Measurements from ENCODE around the gene USP37.

USP37 gene, protein sequence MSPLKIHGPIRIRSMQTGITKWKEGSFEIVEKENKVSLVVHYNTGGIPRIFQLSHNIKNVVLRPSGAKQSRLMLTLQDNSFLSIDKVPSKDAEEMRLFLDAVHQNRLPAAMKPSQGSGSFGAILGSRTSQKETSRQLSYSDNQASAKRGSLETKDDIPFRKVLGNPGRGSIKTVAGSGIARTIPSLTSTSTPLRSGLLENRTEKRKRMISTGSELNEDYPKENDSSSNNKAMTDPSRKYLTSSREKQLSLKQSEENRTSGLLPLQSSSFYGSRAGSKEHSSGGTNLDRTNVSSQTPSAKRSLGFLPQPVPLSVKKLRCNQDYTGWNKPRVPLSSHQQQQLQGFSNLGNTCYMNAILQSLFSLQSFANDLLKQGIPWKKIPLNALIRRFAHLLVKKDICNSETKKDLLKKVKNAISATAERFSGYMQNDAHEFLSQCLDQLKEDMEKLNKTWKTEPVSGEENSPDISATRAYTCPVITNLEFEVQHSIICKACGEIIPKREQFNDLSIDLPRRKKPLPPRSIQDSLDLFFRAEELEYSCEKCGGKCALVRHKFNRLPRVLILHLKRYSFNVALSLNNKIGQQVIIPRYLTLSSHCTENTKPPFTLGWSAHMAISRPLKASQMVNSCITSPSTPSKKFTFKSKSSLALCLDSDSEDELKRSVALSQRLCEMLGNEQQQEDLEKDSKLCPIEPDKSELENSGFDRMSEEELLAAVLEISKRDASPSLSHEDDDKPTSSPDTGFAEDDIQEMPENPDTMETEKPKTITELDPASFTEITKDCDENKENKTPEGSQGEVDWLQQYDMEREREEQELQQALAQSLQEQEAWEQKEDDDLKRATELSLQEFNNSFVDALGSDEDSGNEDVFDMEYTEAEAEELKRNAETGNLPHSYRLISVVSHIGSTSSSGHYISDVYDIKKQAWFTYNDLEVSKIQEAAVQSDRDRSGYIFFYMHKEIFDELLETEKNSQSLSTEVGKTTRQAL

DNA sequence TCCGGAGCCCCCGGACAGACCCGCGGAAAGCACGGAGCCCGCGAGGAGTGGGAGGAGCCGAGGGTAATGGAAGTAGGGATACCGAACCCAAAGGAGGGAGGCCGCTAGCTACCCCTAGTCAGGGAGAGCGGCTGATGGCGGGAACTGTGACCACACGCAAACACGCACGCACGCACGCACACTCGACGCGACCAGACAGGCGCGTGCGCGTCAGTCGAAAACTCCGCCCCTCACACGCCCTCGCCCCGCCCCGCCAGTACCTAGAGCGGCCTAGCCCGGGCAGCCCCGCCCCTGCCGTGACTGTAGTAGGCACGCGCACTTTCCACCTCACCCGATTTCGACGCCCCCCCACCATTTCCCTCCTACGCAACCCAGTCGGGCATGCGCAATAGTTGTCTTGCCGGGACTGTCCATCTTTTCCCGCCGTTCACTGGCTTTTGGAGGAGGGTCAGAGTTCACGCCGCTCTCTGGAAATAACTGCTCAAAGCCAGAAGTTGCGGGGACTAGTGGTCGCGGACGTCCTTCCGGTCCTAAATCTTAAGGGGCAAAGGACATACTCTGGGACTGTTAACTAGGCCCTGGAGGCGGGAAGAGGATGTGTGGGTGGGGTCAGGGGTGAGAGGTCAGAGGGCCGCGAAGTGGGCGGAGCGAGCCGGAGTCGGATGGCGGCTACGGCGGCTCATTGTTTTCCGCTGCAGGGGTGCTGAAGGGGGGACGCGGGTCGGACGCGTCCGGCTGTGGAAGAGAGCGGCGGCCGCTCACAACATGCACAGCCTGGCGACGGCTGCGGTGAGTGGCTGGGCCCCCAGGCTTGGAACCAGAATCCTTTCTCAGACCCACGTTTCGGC, at the start of gene USP37, which contains the start of gene CNOT9:
TSS of gene USP37 (minus strand) at position 162 of the 848 bp plus-strand sequence. CDS start 9,698 bp downstream, outside the sequence.
TSS of gene CNOT9 (plus strand) at position 650 of the 848 bp plus-strand sequence. CDS start at position 766, 116 bp downstream.
- DNase-seq, result peak; percentile 98

DNA sequence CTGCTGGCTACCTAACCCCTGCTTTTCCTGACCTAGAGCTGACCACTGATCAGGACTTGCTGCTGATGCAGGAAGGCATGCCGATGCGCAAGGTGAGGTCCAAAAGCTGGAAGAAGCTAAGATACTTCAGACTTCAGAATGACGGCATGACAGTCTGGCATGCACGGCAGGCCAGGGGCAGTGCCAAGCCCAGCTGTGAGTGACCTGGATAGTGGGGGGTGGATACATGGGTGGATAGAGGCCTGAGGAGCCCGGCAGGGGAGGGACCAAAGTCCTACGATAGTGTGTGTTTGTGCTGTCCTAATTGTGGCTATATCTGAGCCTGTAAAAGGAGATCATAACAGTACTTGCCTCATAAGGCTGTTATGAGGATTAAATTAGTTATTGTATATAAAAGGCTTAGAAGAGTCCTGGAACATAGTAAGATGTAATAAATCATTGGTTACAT, 47.7 kb upstream of the USP37 start:
- no peak for DNase-seq

DNA sequence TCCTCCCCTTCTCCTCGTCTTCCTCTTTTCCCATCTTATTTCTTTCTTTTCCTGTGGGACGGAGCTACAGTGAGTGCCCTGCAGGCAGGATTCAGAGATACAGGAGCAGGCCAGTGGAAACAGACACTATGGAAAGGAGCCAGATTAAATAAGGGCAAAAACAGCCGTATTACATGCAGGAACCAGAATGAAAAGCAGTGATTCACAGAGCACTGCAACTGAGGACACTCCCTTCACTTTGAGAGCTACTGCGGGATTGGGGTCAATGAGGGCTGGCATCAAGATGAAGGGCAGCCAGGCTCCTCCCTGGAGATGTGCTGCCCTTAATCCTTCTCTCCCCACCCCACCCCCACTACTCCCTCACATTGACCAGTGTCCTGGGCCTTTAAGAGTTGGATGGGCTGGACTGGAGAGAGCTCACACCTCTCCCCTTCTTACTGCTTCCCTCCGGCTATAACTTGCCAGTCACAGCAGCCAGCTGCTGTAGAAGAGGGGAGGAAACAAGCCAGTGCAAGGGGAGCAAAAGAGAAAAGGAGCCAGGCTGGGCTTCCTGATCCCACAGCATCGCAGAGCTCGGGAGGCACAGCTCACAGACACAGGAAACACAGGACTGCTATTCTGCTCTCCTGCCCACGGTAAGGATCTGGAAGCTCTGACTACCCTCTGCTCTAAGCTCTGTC, 39.4 kb upstream of the USP37 start, which contains the start of gene PLCD4:
TSS of gene PLCD4 (plus strand) at position 464 of the 680 bp plus-strand sequence. CDS start 7,841 bp downstream, outside the sequence.
- no peak for DNase-seq

DNA sequence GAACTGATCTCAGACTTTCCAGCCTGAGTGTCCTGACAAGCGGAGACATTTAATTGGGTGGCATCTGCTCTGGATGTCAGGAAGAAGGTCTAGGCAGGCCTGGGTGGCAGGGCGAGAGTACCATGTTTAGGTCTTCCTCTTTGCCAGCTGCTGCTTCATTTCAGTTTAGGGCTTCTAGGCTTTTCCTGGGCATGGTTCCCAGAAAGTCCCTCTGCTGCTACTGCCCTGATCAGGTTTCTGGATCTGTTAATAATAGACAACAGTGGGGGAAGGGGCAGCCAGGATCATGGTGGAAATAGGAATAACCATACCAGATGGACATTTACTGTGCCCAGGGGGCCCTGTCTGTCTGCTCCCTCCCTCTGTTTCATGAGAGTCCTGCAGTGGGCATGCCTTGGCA, 37.3 kb upstream of the USP37 start:
- peak; percentile 12 for DNase-seq

DNA sequence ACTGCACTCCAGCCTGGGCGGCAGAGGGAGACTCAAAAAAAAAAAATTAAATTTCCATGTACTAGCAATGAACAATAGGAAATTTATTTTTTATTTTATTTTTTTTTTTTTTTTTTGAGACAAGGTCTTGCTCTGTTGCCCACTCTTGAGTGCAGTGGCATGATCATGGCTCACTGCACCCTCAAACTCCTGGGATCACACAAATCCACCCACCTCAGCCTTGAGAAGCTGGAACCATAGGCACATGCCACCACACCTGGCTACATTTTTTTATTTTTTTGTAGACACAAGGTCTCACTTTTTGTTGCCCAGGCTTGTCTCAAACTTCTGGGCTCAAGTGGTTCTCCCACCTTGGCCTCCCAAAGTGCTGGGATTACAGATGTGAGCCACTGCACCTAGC, 17.4 kb upstream of the USP37 start:
- no peak for DNase-seq

DNA sequence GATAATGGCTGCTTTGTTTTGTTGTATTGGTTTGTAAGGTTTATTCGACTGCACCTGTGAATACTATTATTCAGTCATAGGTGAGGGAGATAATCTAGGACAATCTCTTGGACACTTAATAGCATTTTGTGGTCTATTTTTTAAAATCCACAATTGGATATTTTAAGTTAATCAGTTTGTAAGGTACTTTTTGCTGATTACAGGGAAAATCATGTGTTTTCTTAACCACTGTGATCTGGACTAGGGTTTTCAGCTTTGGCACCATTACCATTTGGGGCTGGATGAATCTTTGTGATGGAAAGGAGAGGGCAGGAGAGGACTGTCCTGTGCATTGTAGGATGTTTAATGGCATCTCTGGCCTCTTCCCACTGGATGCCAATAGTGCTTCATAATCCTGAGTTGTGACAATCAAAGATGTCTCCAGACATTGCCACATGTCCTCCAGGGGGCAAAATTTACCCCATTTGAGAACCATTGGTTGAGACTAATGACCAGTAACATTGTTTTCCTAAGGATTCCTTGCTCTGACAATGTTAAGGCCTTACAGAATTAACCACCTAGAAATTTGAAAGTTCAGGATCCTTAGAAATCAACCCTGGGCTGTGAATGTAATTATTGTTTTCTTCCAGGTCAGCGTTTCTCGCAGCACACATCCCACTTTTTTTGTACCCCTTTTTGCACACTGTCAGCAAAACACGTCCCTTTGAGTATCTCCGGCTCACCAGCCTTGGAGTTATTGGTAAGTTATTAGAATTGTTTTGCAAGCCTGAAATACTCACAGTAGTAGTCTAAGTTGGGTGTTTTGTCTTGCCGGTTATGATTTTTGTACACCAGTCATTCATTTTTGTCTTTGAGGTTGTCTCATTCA, 16.1 kb upstream of the USP37 start:
- no peak for DNase-seq

DNA sequence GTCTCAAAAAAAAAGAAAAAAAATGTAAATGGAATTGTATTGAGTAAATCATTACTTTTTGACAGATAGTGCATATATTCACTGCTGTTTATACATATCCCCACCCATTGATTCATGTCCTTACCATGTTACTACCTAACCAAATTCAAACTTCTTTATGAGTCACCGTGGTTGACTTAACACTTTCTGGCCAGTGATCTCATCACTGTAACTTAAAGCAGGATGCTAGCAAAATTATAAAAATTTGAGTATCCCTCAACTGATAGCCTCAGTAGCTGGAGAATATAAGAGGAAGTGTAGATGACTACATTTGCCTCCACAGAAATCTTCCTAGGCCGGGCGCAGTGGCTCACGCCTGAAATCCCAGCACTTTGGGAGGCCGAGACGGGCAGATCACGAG, 13.9 kb upstream of the USP37 start:
- no peak for DNase-seq

DNA sequence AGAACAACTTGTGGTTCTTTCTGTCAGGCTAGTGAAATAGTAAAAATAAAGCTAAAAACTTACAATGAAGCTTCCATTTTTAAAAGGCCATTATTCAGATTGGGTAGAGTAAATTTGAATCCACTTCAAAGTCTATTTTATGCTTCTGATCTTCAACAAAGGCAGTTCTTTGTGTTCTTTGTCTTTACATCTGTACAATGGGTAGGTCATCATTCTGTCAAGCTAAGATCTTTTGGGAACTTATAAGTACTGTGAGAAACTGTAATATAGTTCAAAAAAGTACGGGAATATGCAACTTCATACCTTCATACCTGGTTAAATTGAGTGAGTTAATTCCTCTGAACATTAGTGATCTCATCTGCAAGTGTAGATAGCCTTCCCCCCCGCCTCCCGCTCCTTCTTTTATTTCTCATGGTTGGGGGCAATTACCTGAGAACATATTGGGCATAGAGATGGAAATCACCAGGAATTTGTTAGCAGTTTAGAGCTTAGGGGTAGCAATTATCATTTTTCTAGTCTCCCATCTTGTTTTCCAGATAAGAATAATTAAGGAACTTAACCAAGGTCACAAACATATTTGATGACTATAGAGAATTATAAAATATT, 10.2 kb upstream of the USP37 start:
- DNase-seq, result no peak

DNA sequence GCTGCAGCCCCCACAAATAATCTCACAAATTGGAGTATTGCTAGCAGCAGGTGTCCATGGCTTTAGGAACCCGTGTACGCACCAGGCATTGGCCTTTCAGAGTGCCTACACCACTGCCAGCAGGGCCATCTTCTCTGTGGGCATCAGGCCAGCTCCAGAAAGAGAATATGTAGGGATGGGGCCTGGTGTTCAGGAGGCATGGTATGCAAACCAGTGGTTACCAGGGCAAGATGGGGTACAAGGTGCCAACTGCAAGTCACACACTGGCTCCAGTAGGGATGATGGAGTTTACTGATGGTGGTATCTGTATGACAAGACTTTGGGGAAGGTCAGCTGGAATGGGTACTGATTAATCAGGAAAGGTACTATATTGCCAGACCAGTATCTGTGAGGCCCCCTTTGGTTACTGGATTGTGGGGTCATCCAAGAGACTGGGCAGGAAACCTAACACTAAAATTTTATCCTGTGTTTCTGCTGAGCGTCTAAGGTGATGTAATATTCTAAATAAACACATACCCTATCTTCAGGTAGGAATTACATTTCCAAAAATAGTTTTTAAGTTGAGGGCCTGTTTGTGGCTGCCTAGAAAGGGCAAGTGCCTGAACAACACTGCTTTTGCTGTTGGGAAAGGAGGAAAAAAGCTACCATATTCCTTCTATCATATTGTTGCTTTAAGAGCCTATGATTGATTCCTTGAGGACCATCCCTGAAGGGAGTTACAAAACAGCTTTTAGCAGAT, 9.5 kb upstream of the USP37 start:
- DNase-seq, result no peak

DNA sequence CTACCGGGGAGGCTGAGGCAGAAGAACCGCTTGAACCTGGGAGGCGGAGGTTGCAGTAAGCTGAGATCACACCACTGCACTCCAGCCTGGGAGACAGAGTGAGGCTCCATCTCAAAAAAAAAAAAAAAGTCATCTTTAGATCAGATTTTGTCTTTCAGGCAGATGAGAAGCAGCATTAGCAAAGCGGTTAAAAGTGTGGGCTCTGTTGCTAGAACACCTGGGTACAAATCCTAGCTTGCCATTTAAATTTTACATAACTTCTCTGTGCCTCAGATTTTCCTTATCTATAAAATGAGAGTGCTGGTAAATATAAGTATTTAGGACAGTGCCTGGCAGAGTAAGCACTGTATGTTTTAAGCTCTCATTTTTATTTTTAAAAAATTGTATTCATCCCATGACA, 8.7 kb upstream of the USP37 start:
- DNase-seq, result no peak

DNA sequence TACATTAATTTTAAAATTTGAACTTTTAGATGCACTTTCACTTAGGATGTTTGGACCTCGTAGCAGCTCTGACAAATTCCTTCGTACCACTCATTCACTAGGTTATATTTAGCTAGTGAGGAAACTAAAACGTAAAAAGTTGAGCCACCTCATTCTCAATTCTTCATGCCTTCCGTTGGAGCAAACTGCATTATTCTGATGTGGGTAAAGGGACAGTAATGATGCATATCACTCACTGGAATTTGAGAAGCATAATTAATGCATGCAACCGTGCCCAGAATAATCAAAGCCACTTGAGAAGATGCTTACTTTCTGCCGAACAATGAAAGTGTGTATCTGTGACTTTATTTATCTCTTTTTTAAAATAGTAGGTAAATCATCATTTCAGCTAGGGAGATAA, 2.7 kb upstream of the USP37 start:
- no peak for DNase-seq

DNA sequence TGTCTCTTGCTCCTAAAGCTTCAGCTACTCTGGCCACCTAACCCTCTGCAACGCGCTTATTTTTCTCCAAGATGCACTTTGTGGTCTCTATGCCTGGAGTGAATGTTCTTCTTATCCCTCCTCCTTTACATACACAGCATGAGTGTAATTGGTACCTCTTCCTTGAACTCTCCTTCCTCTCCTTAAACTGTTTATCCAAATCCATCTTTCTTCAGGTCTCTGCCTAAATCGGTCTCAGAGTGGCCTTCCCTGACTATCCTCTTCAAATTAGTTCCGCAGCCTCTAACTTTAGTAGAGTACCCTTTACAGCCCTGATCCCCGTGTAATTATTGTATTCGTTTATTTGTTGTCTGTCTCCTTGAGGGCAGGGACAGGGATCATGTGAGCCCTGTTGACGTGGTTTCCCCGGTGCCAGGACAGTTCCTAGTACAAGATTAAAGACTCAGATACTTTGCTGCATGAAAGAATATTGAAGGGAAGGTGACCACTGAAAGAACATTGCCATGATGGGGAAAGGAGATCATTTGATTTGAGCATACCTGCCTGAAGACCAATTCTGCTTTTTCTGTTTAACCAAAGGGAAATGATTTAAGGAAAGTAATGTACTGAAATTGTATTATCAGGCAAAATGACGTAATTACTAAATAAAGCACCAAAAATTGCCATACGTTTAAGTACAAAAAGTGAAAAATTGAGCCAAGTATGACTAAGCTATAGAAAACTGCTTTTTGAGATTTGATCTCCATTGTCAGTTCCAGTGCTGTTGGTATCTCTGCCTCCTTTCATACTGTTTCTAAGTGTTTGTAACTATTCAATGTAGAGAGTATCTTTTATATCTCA, 1.7 kb upstream of the USP37 start:
- no peak for DNase-seq

DNA sequence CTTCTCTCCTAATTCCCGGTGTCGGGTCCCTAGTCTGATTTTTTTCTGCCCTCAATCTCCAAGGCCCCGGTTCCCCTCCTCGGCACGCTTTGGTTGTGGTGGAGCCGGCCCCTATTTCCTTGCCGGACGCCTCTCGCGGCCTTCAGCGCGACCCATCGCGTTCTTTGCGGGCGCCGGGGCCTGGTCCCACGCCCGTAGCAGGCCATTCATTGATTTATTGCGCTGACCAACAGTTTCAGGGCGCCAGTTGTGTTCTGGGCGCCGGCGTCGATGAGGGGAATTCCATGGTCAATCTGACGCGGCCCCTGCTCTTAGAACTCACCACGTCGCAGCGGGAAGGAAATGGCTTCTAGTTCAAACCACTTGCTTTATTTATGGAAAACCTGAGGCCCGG, 884 bp upstream of the USP37 start:
- peak; percentile 58 for DNase-seq

DNA sequence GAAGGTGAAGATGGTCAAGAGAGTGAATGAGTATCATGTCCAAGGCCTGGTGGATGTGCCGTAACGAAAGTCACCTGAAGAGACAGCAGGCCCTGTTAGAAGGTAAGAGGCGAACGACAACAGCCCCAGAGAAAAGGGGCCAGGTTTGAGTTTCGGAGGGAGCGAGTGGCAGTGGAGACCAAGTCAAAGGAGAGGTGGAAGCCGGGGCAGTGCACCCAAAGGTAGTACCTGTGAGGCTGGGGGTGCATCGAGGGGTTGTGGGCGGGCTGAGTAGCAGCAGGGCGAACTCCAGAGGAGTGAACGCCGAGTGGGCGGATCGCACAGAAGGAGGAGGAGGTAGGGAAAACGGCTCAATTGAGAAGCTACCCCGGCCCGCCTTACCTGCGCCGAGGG, 358 bp downstream of the USP37 start:
- DNase-seq, result peak; percentile 53

DNA sequence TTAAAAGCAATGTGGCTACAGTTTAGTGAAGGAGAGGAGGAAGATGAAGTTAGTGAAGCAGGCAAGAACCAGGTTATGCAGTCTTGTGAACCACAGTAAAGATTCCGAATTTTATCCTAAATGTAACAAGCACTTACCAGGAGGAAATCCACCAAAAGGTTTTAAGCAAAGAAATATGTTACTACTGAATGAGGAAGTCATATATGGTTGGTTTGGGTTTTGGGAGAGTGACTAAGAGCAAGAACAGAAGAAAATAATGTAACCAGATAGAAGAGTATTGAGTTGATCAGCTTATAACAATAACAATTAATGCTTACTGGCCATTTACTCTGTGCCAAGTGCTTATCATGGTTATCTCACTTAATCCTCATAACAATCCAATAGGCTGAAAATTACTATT, 1.9 kb downstream of the USP37 start:
- no peak for DNase-seq

DNA sequence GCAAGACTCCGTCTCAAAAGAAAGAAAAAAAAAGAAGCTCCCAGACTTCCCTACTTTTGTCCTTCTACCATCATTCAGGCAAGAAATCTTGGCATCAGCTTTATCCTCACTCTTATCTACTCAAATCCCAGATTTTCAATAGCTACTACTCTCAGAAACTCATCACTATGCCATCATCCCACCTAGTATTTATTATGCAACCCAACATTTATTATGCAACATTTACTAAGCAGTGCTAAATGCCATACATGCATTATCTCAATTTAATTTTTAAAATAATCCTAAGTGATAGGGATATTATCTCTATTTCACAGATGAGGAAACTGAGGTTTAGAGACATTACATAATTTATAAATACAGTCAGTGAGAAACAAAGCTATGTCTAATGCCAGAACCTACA, 4.1 kb downstream of the USP37 start:
- no peak for DNase-seq

DNA sequence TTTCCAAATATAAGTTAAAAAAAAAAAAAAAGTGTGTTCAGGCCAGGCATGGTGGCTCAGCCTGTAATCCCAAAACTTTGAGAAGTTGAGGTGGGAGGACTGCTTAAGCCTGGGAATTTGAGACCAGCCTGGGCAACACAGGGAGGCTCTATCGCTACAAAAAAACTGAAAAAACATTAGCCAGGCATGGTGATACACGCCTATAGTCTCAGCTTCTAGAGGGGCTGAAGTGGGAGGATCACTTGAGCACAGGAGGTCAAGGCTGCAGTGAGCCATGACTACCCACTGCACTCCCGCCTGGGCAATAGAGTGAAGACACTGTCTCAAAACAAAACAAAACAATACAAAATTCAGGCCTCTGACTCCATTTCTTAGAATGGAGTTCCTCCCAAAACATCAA, 9.2 kb downstream of the USP37 start:
- DNase-seq, result no peak

DNA sequence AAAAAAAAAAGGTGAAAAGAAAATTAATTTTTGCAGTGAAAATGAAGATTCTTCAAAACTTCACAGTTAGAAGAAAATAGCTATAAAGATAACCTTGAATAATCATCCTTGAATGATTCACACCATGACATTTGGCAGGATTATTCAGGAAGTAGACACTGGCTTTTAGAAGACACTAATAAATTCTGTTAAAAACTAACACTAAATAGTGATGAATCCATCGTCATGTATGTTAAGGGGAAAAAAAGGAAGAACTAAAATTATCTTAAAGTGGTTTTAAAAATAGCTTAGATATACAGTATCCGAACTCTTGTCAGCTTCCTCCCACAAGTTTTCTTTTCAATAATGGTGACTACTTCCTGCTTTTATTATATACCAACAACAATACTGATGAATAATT, 10.2 kb downstream of the USP37 start:
- DNase-seq, result no peak

DNA sequence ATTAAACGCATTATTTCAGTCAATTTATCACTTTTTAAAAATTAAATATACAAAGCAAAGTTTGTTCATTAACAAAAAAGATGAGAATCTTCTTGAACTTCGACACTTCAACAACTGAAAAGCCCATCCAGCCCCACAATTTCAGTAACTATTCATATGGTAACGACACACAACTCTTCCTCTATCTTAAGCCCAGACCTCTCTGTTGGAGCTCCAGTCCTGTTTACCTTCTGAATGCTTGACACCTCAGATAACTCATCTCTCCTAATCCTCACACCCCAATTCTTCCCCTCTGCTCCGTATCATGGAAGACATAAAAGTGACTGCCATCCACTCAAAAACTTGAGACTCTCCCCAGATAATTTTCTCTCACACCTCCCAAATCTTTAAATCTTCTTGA, 12.6 kb downstream of the USP37 start:
- no peak for DNase-seq

Data from midbrain (tissue), 1 donor.